GM12801 (cell line): ENCODE measurements around the gene HAND1.

Experiments used
- CTCF ChIP-seq: IDR thresholded peaks from one replicate; pipeline ENCODE4 v1.5.1; 2011; ENCODE audit warnings: control low read depth; ENCODE audit not compliant: insufficient read length; ENCODE audit errors: extremely low read depth

HAND1 gene

DNA sequence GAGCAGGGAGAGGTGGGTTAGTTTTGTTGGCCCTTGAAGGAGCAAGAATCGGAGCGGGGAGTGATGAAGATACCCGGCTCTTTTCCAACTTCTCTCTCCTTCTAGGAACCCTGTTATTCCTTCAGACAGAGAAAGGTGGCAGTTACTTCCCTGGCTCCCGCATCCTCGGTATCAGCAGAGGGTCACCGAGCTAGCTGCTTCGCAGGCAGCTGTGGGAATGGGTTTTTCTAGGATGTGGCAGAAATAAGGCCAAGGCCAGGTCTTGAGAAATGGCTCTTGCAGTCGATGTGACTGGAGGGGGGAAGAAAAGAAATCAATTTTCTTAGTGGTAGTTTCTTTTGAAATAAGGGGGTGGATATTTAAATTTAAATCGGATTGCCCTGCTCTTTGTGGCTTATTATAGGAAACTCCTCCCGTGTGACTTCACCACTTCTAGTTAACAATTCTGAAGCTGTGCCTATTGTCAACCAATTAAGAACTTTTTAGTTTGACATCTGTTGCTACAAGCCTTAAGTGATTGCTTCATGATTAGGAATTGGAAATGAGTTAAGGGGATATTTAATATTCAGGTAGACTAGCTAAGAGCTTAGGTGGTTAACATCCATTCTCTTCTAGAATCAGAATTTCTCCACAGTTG is 30.8 kb downstream of the HAND1 start:
- no peak for TF ChIP-seq CTCF

DNA sequence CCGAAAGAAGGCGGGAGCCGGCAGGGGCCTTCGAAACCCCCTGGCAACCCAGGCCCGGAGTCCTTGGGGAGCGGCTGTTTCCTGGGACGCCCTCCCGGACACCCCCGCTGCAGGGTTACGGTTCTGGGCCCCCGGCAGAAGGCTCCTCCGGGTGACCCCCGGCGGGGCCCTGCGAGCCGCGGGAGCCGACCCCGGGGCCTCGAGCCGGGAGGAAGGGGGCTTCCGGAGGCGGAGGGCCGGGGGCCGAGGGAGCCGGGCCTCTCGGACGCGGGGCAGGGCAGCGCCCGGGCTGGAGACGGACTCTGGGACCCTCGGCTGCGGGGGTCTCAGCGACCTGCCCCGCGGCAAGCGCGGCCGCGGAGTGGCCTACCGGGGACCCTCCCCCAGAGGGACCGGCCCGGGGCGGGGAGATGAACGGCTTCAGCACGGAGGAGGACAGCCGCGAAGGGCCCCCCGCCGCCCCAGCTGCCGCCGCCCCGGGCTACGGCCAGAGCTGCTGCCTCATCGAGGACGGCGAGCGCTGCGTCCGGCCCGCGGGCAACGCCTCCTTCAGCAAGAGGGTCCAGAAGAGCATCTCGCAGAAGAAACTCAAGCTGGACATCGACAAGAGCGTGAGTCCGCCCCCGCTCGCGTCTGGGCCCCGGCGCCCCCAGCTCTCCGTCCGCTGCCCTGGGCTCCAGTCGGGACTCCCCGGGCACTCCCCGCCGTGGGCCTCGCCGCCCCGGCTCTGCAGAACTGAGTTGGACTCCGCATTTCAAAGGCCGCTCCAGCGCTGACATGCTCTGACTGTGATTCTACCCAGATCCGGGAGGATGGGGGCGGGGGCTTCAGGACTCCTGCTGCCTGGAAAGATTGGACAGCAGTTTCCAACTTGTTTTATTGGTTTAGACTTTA is 31.6 kb downstream of the HAND1 start:
- no peak for TF ChIP-seq CTCF

GRCh38 chr5:154445422-154446194 is 32.4 kb downstream of the HAND1 start, which contains the start of gene SAP30L:
SAP30L (plus strand) TSS chr5:154445997; CDS start chr5:154446605, 608 bp downstream.
- TF ChIP-seq CTCF = no peak

- no peak for TF ChIP-seq CTCF
Measured at GRCh38 chr5:154444556-154445421, 33.2 kb downstream of the HAND1 start.

DNA sequence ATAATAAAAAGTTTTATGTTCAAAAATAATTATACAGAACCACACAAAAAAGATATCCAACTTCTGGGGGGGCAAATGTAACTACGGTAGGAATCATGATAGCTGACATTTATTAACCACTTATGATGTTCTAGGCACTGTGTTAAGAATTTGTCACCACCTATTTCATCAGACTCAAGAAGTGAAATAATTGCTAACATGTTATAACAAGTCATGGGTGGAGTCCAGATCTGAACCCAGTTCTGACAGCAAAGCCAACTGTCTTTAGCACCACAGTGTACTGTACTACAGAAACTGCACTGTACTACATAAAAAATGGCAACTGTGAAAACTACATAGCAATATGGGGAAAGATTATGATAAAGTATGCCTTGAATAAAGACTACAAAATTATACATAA is 35.2 kb downstream of the HAND1 start:
- TF ChIP-seq CTCF = no peak

DNA sequence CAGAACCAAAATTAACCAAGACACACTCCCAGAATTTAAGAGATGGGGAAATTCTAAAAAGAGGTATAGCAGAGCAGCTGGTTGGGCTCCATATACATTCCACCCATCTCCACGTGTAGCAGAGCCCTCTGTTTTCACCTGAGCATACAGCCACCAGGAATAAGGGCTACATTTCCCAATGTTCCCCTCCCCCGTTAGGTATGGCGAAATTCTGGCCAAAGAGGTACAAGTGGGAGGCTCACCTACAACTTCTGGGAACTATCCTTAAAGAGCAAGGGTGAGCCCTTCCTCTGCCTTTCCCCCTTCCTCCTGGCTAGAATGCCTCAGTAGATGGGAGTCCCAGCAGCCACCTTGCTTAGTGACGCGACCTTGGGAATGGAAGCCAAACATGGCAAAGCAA is 37.5 kb downstream of the HAND1 start:
- no peak for TF ChIP-seq CTCF
